Peyer's patch (tissue), 4 donors: ENCODE results near the gene SHC4. TPM values are rescaled to one million over a fixed set of nuclear protein-coding genes. Genes with fewer than 3 reads are reported as not detected.

Experiments used
- DNase-seq, 3 donors: peaks; one replicate each; pipeline ENCODE4 v3.0.0-alpha.2; 2017 to 2019
- H3K27ac ChIP-seq, 4 donors: fragments of 200-600 bp; sonication (generic); one replicate each; pipeline ENCODE4 v1.5.1; 2016 to 2019
- H3K27me3 ChIP-seq, 2 donors: fragments of 200-600 bp; sonication (generic); one replicate each; pipeline ENCODE4 v1.5.1; 2019
- H3K36me3 ChIP-seq, 3 donors: fragments of 200-600 bp; sonication (generic); one replicate each; pipeline ENCODE4 v1.5.1; 2016 to 2019
- H3K4me1 ChIP-seq, 4 donors: fragments of 200-600 bp; sonication (generic); one replicate each; pipeline ENCODE4 v1.5.1; 2016 to 2019
- H3K4me3 ChIP-seq, 4 donors: fragments of 200-600 bp; sonication (generic); 1 replicate in 3 of 4; 2 replicates in 1 of 4; pipeline ENCODE4 v1.5.1; 2016 to 2019; ENCODE audit warnings: mild to moderate bottlenecking in 1 of 4
- H3K9me3 ChIP-seq, 4 donors: fragments of 200-600 bp; sonication (generic); one replicate each; pipeline ENCODE4 v1.5.1; 2016 to 2019; ENCODE audit warnings: mild to moderate bottlenecking in 1 of 4
- POLR2A ChIP-seq, 2 donors: fragments of 450-650 bp; IDR thresholded peaks; one replicate each; pipeline ENCODE4 v1.5.1; 2017; ENCODE audit warnings: antibody characterized with exemption in 2 of 2, mild to moderate bottlenecking in 2 of 2, moderate library complexity in 2 of 2
- total RNA-seq, 4 donors: library from RNA; depleted of rRNA; stranded (reverse); fragments of >200 nt; gene quantifications; one replicate each; pipeline ENCODE4 v1.1.0, GENCODE V29; 2016
- TF ChIP-seq, protein P1 (sequence below), 6 experiments: fragments of 450-650 bp in 4 of 6; fragments of 200-600 bp in 2 of 6; sonication (generic) in 1 of 6; IDR thresholded peaks; one replicate each; pipeline ENCODE4 v1.5.1; 2017 to 2019; ENCODE audit warnings: antibody characterized with exemption in 6 of 6, mild to moderate bottlenecking in 3 of 6, moderate library complexity in 1 of 6

The SHC4 gene
- total RNA-seq, 4 donors from 2014 or later, result 0.66 TPM; not detected in 3

GRCh38 chr15:48888836-48889235, 74.9 kb downstream of the SHC4 start:
- DNase-seq, result no peak
- H3K4me3 ChIP-seq, result no peak overlapping the region
- H3K27ac ChIP-seq, result no peak overlapping the region
- H3K4me1 ChIP-seq, result no peaks in the 10 kb centered on the region
- TF ChIP-seq, protein P1, sequence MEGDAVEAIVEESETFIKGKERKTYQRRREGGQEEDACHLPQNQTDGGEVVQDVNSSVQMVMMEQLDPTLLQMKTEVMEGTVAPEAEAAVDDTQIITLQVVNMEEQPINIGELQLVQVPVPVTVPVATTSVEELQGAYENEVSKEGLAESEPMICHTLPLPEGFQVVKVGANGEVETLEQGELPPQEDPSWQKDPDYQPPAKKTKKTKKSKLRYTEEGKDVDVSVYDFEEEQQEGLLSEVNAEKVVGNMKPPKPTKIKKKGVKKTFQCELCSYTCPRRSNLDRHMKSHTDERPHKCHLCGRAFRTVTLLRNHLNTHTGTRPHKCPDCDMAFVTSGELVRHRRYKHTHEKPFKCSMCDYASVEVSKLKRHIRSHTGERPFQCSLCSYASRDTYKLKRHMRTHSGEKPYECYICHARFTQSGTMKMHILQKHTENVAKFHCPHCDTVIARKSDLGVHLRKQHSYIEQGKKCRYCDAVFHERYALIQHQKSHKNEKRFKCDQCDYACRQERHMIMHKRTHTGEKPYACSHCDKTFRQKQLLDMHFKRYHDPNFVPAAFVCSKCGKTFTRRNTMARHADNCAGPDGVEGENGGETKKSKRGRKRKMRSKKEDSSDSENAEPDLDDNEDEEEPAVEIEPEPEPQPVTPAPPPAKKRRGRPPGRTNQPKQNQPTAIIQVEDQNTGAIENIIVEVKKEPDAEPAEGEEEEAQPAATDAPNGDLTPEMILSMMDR (IDR thresholded peaks at IDR 0.05), result no peak
- no peak for TF ChIP-seq POLR2A (IDR thresholded peaks at IDR 0.05)
- no peaks in the 10 kb centered on the region for H3K36me3 ChIP-seq
- no peaks in the 10 kb centered on the region for H3K27me3 ChIP-seq
- no peaks in the 10 kb centered on the region for H3K9me3 ChIP-seq

GRCh38 chr15:48888191-48888590, 75.5 kb downstream of the SHC4 start:
- Histone ChIP-seq H3K27me3 (no peaks in the 10 kb centered on the region), H3K36me3 (no peaks in the 10 kb centered on the region), H3K9me3 (no peaks in the 10 kb centered on the region), H3K27ac (no peak overlapping the region), H3K4me3 (no peak overlapping the region), H3K4me1 (no peaks in the 10 kb centered on the region)
- no peak for DNase-seq
- TF ChIP-seq POLR2A (IDR thresholded peaks at IDR 0.05), result no peak
- TF ChIP-seq, protein P1 (IDR thresholded peaks at IDR 0.05), result no peak

DNA sequence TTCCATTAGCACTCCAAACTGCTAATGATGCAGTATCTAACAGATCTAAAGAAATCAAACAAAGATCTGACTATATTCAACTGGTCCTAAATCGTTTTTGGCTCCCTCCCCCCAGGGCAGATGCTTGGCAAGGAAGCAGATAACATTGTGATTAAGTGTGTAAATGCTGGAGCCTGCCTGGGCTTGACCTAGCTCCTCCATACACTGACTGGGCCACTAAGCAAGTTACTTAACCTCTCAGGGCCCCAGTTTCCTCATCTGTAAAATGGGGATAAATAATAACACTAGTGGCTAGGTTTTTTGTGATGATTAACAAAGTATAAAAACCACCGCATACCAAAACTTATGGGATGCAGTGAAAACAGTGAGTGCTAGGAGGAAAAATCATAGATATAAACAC, 76.6 kb downstream of the SHC4 start:
- H3K27me3 ChIP-seq, result no peaks in the 10 kb centered on the region
- no peak overlapping the region for H3K4me3 ChIP-seq
- no peak for DNase-seq
- TF ChIP-seq, protein P1 (IDR thresholded peaks at IDR 0.05), result no peak
- TF ChIP-seq POLR2A (IDR thresholded peaks at IDR 0.05), result no peak
- H3K9me3 ChIP-seq, result no peaks in the 10 kb centered on the region
- no peaks in the 10 kb centered on the region for H3K36me3 ChIP-seq
- H3K4me1 ChIP-seq, result no peaks in the 10 kb centered on the region
- H3K27ac ChIP-seq, result no peak overlapping the region

GRCh38 chr15:48883699-48884098, 80.0 kb downstream of the SHC4 start:
- no peak overlapping the region for H3K27ac ChIP-seq
- peaks cover 0 to 14% (median 0%) of the 10 kb centered on the region in 4 donors for H3K4me1 ChIP-seq
- DNase-seq, result no peak
- TF ChIP-seq, protein P1 (IDR thresholded peaks at IDR 0.05), result no peak
- no peak for TF ChIP-seq POLR2A (IDR thresholded peaks at IDR 0.05)
- no peak overlapping the region for H3K4me3 ChIP-seq
- no peaks in the 10 kb centered on the region for H3K36me3 ChIP-seq
- H3K9me3 ChIP-seq, result no peaks in the 10 kb centered on the region
- H3K27me3 ChIP-seq, result no peaks in the 10 kb centered on the region

DNA sequence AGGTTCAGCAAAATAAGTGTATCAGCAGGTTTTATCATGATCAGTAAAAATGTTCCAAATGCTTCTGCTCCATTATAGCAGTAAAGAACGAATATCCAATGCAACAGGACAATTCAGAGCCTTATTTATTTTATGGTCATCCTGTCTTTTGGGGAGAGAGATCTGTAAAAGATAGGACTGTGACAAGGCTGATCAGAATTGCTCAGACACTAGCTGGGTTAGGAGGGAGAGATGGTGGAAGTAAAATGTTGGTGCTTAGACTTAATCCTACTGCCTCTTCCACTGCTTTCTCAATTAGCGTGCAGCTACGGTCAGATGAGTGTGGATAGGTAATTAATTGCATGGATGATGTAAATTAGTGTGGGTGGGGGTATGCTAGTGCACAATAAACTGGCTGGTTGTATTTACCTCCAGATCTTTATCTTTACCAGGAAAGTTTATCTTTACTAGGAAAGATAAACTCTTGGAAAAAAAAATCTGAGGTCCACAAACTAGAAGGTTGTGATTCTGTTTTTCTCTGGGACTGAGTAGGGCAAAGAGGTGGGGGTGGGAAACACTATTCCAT, 83.6 kb downstream of the SHC4 start:
- TF ChIP-seq, protein P1 (IDR thresholded peaks at IDR 0.05), result no peak
- no peak for TF ChIP-seq POLR2A (IDR thresholded peaks at IDR 0.05)
- peaks cover 0 to 14% (median 0%) of the 10 kb centered on the region in 4 donors for H3K4me1 ChIP-seq
- no peaks in the 10 kb centered on the region for H3K27me3 ChIP-seq
- no peaks in the 10 kb centered on the region for H3K36me3 ChIP-seq
- H3K9me3 ChIP-seq, result no peaks in the 10 kb centered on the region
- H3K4me3 ChIP-seq, result no peak overlapping the region
- DNase-seq, result no peak
- no peak overlapping the region for H3K27ac ChIP-seq
